Activated naive CD4-positive, alpha-beta T cell treated with anti-CD3 and anti-CD28 coated beads, Interleukin-2, amount 50 U/mL, for 16 hours (primary cell): ENCODE data around the gene PRTG.
"Not testable (repeated sequence)": the region's sequence is repeated elsewhere in the genome, so short reads cannot be mapped to it uniquely, and the experiment has no call there.

Experiments used
- DNase-seq: peaks from one replicate; pipeline ENCODE4 v3.0.0-alpha.2; 2020

Gene PRTG

DNA sequence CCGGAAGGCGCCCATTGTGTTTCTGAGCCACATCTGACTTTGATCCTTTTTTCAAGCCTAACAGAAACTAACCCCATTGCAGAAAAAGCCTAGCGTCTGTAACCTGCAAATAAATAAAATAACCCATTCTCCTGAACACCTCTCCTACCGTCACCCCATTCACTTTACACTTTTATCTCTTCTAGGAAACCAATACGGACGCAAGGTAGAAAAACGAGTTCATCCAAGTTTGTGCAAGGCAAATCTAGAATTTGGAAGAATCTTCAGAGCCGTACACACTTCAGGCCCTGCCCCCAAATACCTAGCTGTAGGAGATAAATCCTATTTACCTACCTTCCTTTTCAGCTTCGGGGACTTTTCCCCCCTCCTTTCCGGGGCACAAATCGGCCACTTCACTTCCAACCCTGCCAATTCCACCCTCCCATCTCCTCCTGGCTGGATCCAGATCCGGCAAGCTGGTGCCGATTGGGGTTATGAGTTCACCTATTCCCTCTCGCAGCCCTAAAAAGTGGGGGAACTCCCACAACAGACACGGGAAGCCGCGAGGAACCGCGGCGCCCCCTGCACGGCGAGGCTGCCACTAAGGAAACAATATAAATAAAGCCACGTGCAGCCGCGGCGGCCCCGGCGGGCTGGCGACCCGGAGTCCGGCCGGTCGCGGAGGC, 987 bp downstream of the PRTG start:
- no peak for DNase-seq

DNA sequence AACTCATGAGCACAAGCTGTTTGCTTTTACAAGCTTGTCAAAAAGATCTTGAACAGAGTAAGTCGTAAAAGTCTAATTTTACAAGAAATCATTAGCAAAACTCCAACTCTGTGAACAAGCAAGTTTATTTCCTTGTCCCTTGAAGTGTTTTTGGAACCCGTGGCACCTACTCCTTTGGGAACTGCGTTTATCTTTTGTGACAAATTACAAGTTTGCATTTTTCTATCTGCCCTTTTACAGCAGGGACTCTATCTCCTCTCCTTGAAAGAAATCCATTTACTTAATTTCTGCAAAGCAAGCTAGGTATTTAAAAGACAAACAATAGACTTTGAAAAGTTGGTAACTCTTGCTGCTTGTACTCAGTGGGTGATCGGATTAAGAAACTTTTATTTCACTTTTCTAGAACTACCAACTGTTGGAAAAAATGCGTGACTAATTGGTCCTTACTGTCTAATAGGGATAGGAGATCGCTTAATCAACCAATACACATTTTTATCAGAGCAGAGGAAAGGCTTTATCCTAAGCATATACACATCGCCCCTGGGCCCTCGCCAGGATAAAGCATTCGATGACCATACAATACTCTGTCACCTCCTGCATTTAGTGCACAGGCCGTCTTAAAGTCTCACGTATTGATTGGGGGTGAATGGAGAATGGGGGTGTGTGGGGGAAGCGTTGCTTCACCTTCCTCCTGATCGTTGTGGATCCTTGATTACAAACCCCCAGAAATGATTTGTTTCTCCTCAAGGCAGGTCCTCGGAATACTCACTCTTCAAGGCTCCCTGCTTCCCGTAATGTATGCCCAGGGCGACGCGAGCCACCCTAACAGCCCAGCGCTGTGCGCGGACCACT, 1.7 kb downstream of the PRTG start:
- no peak for DNase-seq

DNA sequence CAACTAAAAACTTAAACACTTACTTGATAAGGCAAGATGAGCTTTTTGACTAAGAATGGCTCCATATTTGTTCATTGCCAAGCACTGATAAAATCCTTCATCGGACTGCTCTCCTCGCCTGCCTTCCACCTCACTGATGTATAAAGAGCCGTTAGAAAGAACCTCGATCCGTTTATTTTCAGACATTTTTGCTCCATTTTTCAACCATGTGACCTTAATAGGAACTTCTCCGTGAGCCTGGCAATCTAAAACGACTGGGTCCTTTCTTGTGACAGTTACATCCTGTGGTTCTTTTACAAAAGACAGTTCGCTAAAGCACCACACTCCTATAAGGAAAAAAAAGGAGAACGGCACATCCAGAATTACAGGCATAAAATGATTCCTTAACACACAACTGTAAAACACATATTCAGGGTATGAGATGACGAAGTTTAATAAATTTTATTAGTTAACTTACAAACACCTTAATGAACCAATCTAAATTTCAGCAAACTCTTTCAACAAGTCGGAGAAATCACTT, 2.5 kb downstream of the PRTG start:
- no peak for DNase-seq

DNA sequence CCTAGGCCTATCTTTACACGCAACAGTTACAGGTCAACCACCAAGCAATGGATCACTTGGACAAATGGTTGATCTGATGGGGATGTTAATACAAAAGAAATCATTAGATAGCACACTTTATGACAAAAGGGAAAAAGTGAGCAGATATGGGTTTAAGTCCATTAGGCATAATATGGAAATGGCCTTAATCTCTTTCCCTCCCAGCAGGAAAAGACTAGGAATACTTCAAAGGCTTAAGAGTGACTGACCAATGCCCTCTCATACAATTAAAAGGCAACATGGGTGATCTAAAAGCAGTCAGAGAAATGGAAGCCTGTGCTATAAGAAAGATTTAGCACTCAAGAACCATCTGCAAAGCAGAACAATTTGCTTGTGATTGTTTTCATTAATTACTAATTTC, 3.3 kb downstream of the PRTG start:
- no peak for DNase-seq

DNA sequence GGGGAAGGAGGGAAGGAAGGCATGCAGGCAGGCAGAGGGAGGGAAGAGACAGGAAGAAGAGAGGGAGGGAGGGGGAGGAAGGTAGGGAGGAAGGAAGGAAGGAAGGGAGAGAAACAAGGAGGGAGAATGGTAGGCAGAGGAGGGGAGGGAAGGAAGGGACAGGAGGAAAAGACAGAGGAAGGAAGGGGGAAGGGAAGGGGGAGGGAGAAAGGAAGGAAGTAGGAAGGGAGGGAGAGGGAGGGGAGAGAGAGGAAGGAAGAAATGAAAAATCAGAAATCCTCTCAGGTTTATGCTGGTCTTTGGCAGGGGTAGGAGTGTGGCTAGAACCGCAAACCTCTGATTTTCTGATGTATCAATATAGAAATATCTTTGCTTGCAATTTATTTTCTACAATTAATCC, 4.2 kb downstream of the PRTG start:
- DNase-seq, result no peak

DNA sequence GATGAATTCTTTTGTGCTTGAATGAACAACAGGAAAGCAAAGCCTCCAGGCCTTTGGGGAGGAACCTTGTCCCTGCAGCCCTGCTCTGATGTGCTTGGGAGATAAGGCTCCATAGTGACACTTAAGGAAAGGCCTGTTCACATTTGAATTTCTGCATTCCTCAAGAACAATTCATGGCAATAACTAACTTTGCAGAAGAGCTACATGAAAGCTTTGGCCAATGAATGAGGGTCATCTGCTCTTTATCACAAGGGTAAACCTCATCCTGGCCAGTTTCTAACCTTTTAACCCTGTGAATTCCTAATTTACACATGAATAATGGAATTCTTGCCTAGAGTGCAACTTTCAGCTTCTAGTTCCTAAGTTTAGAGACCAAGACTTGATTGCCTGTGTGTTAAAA, 5.6 kb downstream of the PRTG start:
- DNase-seq, result no peak

DNA sequence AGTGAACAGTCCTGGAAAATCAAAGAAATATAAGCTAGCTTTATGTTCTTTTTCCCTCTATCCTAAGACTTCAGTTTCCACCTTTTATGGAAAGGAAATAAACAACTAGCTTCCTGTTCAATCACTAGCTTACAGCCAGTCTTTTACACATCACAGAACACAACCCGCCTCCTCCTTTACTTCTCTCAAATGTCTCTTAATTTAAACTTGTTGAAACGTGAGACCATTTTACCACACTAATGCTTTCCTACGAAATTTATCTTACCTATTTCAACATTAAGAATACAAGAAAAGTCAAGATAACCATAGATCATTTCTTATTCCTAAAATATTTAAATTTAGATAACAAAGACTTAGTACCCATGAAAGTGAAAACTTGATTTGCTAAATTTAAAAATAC, 6.2 kb downstream of the PRTG start:
- DNase-seq, result no peak

DNA sequence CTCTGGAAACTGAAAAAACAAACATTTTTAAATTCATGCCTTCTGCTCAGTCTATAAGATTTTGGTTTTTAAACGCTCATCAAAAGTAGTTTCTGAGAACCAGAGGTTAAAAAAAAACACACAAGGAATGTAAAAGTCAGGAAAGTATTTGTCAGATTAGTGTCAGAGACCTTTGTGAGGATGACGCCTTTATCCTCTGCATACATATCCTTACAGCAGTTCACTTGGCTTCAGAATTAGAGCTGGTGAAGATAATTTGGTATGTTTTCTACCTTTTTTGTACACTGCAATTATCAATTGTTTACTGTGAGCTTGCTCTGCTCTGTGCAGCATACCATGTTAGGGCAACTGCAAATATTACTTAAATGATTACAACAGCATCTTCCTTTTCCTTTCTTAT, 8.3 kb downstream of the PRTG start:
- DNase-seq, result no peak

DNA sequence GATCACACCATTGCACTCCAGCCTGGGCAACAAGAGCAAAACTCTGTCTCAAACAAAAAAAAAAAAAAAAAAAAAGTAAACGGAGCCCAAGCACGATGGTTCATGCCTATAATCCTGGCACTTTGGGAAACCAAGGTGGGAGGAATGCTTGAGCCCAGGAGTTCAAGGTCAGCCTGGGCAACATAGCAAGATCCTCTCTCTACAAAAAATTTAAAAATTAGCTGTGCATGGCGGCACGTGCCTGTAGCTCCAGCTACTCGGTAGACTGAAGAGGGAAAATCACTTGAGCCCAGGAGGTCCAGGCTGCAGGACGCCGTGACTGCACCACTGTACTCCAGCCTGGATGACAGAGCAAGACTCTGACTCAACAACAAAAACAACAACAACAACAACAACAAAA, 9.5 kb downstream of the PRTG start:
- not testable (repeated sequence) for DNase-seq

DNA sequence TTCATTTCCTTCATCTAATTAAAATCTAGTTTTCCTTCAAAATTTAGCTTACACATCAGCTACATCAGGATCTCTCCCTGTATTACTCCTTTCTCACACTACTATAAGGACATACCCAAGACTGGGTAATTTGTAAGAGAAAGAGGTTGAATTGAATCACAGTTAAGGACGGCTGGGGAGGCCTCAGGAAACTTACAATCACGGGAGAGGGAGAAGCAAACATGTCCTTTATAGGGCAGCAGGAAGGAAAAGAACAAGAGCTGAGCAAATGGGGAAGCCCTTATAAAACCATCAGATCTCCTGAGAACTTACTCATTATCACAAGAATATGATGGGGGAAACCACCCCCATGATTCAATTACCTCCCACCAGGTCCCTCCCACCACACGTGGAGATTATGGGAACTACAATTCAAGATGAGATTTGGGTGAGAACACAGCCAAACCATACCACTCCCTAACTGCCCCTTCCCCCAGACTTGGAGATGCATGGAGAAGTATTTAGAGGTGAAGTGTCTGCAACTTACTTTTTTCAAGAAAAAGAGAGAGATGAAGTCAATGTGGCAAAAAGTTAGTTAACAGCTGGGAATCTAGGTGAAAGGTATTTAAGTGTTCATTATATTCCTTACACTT, 21.3 kb downstream of the PRTG start:
- DNase-seq, result no peak

DNA sequence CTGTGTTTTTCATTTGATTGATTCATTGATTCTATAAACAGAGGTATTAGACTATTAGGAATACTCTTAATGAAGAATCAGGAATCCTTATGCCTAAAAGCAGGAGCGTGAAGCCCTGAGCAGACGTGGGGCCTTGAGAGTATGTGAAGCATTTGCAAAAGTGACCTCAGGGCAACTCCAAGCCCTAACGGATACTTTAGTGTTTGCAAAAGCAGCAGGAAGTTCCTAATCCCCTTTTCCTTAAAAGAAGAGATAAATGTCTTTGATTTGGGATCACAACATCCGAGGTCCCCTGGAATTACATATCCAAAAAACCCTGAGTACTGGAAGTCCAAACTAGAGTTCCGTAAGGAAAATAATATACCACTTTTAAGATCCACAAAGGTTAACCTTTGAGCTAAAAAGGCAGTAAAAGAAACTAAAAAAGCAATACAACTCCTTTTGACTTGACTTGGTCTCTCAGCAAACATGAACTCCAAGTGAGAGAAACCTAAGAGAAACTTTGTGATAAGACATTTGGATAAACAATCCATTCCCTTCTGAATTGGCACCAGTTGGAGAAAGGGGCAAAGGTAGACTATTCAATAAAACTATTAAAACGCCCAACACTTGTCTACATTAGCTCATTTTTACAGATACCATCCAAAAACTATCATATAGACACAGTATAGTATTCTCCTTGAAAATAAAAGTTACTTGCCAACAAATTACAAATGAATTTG, 27.4 kb downstream of the PRTG start:
- DNase-seq, result no peak

DNA sequence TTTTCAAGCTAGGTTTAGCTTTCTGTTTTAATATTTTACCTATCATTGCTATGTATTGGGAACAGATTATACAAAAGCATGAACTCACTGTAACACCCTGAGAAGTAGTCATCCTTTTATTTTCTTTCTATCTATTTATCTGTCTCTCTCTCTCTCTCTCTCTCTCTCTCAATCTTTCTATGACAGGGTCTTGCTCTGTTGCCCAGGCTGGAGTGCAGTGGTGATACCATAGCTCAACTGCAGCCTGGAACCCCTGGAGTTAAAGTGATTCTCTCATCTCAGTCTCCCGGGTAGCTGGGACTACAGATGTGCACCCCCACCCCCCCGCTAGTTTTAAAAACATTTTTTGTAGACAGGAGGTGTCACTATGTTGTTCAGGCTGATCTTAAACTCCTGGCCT, 28.9 kb downstream of the PRTG start:
- no peak for DNase-seq

DNA sequence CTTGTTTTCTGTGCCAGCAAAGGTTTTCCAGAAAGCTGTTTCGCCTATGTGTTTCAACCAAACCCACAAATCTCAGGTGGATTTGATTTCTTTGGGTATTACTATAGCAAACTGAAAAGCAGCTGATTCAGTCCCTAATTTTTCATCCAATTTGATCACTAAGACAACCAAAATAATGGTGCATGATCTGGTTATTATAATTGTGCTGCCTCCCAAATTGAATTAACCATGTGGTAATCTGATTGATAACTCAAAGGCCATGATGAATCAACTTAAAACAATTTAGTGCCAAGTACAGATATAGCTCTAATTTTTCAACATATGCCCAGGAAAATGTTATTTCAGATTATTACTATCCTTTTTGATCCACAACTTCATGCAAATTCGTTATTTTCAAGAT, 30.6 kb downstream of the PRTG start:
- no peak for DNase-seq

DNA sequence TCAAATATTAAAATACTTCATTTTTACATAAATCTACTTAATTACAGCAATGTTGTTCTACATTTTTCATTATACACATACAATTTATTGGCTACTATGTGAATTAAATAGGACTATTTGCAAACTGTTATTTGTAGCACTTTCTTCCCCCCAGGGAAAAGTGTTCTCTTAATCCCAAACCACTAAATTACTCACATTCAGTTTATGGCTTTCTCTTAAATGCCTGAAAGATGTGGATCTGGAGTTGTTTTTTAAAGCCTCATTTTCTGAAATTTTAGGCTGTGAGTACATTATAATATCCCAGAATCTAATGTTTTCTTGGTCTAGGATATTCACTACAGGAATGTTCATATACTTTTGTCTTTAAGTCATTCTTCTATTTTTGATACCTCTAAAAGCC, 32.7 kb downstream of the PRTG start:
- DNase-seq, result no peak

DNA sequence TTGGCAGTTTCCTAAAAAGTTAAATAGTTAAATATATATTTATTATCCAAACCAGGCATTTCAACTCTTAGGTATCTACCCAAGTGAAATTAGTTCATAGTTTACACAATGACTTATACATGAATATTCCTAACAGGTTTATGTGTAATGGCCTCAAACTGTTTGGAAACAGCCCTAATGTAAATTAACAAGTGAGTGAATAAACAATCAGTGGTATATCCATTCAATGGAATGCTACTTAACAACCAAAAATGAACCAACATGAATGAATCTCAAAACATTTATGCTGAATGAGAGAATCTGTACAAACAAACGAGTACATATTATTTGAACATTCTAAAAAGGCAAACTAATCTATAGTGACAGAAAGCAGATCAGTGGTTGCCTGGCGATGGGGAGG, 33.5 kb downstream of the PRTG start:
- no peak for DNase-seq

DNA sequence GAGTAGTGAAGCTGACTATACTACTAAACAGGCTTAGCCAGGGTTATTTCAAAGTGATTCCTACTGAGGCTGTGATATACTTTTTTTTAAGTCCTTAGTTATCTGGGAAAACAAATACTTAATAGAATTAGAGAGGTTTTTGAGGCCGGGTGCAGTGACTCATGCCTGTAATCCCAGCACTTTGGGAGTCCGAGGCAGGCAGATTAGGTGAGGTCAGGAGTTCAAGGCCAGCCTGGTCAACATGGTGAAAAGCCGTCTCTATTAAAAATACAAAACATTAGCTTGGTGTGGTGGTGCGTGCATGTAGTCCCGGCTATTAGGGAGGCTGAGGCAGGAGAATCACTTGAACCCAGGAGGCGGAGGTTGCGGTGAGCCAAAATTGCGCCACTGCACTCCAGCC, 34.2 kb downstream of the PRTG start:
- no peak for DNase-seq

DNA sequence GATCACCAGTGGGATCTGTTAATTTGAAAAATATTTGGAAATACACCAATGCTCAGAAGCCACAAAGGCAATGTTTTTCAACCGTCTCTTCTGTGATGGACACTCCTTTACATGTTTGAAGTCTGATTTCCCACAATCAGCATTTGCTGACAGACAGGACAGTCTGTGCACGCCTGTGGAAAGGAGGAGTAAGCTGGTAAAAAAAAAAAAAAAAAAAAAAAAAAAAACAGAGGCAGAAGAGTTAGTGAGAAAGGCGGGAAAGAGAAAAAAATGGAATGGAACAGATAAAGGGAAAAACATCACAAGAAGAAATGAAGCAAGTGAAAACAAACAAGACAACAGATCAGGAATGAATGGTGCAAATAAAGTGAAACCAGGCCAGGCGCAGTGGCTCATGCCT, 35.0 kb downstream of the PRTG start:
- DNase-seq, result no peak

DNA sequence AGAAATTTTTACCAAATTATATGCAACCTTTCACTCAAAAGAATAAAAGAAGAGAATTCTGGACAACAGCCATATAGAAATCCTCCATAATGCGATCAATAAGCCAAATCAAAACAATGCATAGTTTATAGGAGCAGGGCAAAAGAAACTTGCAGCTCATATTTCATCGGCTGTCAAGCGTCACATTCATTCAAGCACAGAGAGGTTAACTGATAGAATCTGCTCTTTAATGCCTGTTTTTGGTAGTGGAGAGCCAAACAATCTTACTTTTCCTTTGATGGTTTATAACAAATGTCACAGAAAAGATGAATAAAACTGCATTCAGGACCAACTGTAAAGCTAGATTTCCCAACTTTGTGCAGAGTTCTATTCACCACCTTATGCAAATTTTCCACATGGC, 35.4 kb downstream of the PRTG start:
- DNase-seq, result no peak

DNA sequence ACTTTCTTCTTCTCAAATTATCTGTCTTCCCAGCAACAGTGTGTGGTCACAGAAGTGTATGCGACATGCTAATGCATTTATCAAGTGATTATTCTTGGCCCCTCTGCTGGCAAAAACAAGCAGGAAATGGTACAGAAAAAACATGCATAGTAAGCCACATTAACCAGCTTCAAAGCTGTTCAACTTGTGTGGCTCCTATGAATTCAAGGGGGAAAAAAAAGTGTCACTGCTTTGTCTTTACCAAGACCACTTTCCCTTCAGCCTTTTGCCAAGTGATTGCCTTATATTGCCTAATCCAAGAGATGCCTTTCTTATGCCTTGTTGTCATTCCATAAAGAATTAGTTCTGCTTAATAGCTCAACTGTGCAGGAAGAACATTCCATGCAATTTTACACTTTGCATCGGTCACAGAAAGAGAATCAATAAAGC, 39.1 kb downstream of the PRTG start:
- DNase-seq, result no peak

DNA sequence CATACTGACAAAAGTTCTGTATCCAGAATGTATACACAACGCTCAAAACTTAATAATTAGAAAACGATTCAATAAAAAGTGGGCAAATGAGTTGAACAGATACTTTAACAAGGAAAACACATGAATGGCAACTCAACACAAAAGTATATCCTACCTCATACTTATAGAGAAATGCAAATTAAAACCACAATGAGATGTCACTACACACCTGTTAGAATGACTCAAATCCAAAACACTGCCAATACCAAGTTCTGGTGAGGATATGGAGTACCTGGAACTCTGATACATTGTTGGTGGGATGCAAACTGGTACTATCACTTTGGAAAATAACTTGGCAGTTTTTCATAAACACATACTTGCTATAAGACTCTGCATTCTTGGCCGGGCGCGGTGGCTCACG, 42.1 kb downstream of the PRTG start:
- no peak for DNase-seq

DNA sequence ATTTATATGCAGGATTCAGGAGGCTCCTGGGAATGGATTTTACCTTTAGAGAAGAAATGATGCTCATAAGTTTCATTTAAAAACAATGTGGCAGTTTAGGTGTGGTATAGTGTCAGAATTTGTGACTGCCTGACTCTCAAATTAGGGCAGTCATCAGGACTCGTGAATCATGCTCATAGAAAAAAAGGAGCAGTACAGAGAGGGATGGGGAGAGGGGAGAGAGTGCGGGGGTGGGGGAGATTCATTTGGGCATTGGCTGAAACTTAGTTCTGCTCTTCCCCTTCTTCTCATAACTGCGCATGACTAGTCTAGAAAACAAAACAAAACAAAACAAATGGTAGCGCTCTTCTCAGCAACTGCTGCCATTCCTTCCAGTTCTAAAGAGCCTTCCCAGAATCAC, 44.3 kb downstream of the PRTG start:
- no peak for DNase-seq

DNA sequence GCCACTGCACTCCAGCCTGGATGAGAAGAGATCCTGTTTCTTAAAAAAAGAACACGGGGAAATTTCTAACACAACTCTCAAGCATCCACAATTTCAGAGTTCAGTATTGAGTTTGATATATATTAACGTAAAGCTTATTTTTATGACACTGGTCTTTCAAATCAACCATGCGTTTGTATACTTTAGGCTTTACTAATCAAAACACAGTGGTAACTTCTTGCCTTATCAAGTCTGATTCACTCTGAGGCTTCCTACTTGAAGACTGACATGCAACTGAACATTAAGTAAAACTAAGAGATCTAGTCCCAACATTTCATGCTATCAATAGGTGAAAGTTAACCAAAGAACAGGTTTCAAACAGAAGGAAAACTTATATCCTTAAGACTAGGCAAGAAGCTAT, 46.7 kb downstream of the PRTG start:
- no peak for DNase-seq

DNA sequence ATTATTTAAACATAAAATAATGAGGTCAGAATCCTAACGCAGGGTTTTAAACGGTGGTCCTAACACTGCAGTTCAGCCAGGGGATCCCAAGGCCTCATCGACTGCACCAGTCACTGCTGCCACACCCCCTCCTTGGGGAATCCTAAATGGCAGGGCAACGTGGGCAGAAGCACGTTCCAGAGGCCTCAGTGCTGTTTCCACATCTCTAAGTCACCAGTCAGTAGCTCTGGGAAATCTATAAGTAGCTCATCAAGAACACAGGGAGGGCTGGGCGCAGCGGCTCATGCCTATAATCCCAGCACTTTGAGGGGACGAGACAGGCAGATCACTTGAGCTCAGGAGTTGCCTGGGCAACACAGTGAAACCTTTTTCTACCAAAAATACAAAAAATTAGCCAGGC, 47.5 kb downstream of the PRTG start:
- no peak for DNase-seq
